ENCODE data around the gene EXD3. TPM values are rescaled to one million over a fixed set of nuclear protein-coding genes. Genes with fewer than 3 reads are reported as not detected.

The EXD3 gene
- total and polyA plus RNA-seq, 9 of the 15 experiments (the other 6 are each of a cell fraction or from before 2014, with no cell fraction given): 0.29 to 12.5 (median 3.9) TPM

- H3K9me1 ChIP-seq (ENCODE audit: control insufficient read depth, insufficient read depth, low read length): no peaks in the 10 kb centered on the region
- H4K20me1 ChIP-seq (replicated peaks; ENCODE audit: control insufficient read depth, insufficient read depth, low read length): no peaks in the 10 kb centered on the region
- peak within 1 kb of the TSS; percentile 87 for H3K27ac ChIP-seq (ENCODE audit: extremely low read depth, low read depth, low read length)
- H2AFZ ChIP-seq (ENCODE audit: low read depth, low read length): peak within 1 kb of the TSS; percentile 86
- intact Hi-C loops (cut with micrococcal nuclease): no loop called here
- POLR2A ChIA-PET: interaction anchor here (0.8 kb wide), 1 partner anchor 10 kb away, joined by 4 read pairs; no protein-coding TSS in a partner anchor
- under 1% methylated on average over 17 of the region's 62 CpGs for WGBS (ENCODE audit: insufficient coverage, low coverage, missing lambda C conversion rate)
- BruUV-seq (replicated peaks): no TSS peak
- DNase-seq (ENCODE audit: extremely low read depth in 1 of 4, low spot score in 3 of 4) (peak; percentile 93 to 100 (median 99)), FAIRE-seq (peak; percentile 87), ATAC-seq (peak; percentile 66)
- CTCF ChIA-PET (ENCODE audit: low intra/inter-chr PET ratio): no interaction called here
- H3K79me2 ChIP-seq (ENCODE audit: control insufficient read depth, insufficient read depth, low read length): peaks cover 12% of the 10 kb centered on the region
- peak within 1 kb of the TSS; percentile 68 to 97 for H3K9ac ChIP-seq (ENCODE audit: insufficient read depth in 1 of 2, low read depth in 2 of 2, low read length in 2 of 2)
- H3K9me3 ChIP-seq (replicated peaks; ENCODE audit: control insufficient read depth, insufficient read depth, low read depth, low read length): no peaks in the 10 kb centered on the region
- peak within 1 kb of the TSS; percentile 59 for H3K4me3 ChIP-seq
- in situ Hi-C loops (cut with MboI): no loop called here
- H3K4me2 ChIP-seq (ENCODE audit: insufficient read depth, low read length): peak within 1 kb of the TSS; percentile 64
- H3K36me3 ChIP-seq (ENCODE audit: control insufficient read depth, insufficient read depth, low read length): peaks cover 38% of the 10 kb centered on the region; the same call in 1 of the 3 replicates
- peaks cover 24 to 98% of the 10 kb centered on the region in 2 experiments for H3K4me1 ChIP-seq (replicated peaks in 1 of 2; ENCODE audit: control insufficient read depth in 2 of 2, insufficient read depth in 2 of 2, low read length in 2 of 2)
- no peaks in the 10 kb centered on the region for H3K27me3 ChIP-seq (ENCODE audit: control insufficient read depth in 2 of 2, insufficient read depth in 2 of 2, low read length in 2 of 2)
- TF ChIP-seq TAF15 (IDR thresholded peaks at IDR 0.05; ENCODE audit: low read depth, low read length) (no peak), SMC3 (conservative IDR thresholded peaks at IDR 0.05; ENCODE audit: insufficient read depth, low read depth, low read length) (no peak), BCOR (IDR thresholded peaks at IDR 0.05) (peak; percentile 79), NFIC (IDR thresholded peaks at IDR 0.05) (peak; percentile 44), FOXK1 (CRISPR knock-in tag; IDR thresholded peaks at IDR 0.05; ENCODE audit: borderline replicate concordance) (no peak)
- TF ChIP-seq, protein P1, sequence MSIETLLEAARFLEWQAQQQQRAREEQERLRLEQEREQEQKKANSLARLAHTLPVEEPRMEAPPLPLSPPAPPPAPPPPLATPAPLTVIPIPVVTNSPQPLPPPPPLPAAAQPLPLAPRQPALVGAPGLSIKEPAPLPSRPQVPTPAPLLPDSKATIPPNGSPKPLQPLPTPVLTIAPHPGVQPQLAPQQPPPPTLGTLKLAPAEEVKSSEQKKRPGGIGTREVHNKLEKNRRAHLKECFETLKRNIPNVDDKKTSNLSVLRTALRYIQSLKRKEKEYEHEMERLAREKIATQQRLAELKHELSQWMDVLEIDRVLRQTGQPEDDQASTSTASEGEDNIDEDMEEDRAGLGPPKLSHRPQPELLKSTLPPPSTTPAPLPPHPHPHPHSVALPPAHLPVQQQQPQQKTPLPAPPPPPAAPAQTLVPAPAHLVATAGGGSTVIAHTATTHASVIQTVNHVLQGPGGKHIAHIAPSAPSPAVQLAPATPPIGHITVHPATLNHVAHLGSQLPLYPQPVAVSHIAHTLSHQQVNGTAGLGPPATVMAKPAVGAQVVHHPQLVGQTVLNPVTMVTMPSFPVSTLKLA (conservative IDR thresholded peaks at IDR 0.05): no peak
- TF ChIP-seq, protein P2, sequence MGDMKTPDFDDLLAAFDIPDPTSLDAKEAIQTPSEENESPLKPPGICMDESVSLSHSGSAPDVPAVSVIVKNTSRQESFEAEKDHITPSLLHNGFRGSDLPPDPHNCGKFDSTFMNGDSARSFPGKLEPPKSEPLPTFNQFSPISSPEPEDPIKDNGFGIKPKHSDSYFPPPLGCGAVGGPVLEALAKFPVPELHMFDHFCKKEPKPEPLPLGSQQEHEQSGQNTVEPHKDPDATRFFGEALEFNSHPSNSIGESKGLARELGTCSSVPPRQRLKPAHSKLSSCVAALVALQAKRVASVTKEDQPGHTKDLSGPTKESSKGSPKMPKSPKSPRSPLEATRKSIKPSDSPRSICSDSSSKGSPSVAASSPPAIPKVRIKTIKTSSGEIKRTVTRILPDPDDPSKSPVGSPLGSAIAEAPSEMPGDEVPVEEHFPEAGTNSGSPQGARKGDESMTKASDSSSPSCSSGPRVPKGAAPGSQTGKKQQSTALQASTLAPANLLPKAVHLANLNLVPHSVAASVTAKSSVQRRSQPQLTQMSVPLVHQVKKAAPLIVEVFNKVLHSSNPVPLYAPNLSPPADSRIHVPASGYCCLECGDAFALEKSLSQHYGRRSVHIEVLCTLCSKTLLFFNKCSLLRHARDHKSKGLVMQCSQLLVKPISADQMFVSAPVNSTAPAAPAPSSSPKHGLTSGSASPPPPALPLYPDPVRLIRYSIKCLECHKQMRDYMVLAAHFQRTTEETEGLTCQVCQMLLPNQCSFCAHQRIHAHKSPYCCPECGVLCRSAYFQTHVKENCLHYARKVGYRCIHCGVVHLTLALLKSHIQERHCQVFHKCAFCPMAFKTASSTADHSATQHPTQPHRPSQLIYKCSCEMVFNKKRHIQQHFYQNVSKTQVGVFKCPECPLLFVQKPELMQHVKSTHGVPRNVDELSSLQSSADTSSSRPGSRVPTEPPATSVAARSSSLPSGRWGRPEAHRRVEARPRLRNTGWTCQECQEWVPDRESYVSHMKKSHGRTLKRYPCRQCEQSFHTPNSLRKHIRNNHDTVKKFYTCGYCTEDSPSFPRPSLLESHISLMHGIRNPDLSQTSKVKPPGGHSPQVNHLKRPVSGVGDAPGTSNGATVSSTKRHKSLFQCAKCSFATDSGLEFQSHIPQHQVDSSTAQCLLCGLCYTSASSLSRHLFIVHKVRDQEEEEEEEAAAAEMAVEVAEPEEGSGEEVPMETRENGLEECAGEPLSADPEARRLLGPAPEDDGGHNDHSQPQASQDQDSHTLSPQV (IDR thresholded peaks at IDR 0.05): peak; percentile 28; the same call in 1 of the 2 replicates
- TF ChIP-seq, protein P3, sequence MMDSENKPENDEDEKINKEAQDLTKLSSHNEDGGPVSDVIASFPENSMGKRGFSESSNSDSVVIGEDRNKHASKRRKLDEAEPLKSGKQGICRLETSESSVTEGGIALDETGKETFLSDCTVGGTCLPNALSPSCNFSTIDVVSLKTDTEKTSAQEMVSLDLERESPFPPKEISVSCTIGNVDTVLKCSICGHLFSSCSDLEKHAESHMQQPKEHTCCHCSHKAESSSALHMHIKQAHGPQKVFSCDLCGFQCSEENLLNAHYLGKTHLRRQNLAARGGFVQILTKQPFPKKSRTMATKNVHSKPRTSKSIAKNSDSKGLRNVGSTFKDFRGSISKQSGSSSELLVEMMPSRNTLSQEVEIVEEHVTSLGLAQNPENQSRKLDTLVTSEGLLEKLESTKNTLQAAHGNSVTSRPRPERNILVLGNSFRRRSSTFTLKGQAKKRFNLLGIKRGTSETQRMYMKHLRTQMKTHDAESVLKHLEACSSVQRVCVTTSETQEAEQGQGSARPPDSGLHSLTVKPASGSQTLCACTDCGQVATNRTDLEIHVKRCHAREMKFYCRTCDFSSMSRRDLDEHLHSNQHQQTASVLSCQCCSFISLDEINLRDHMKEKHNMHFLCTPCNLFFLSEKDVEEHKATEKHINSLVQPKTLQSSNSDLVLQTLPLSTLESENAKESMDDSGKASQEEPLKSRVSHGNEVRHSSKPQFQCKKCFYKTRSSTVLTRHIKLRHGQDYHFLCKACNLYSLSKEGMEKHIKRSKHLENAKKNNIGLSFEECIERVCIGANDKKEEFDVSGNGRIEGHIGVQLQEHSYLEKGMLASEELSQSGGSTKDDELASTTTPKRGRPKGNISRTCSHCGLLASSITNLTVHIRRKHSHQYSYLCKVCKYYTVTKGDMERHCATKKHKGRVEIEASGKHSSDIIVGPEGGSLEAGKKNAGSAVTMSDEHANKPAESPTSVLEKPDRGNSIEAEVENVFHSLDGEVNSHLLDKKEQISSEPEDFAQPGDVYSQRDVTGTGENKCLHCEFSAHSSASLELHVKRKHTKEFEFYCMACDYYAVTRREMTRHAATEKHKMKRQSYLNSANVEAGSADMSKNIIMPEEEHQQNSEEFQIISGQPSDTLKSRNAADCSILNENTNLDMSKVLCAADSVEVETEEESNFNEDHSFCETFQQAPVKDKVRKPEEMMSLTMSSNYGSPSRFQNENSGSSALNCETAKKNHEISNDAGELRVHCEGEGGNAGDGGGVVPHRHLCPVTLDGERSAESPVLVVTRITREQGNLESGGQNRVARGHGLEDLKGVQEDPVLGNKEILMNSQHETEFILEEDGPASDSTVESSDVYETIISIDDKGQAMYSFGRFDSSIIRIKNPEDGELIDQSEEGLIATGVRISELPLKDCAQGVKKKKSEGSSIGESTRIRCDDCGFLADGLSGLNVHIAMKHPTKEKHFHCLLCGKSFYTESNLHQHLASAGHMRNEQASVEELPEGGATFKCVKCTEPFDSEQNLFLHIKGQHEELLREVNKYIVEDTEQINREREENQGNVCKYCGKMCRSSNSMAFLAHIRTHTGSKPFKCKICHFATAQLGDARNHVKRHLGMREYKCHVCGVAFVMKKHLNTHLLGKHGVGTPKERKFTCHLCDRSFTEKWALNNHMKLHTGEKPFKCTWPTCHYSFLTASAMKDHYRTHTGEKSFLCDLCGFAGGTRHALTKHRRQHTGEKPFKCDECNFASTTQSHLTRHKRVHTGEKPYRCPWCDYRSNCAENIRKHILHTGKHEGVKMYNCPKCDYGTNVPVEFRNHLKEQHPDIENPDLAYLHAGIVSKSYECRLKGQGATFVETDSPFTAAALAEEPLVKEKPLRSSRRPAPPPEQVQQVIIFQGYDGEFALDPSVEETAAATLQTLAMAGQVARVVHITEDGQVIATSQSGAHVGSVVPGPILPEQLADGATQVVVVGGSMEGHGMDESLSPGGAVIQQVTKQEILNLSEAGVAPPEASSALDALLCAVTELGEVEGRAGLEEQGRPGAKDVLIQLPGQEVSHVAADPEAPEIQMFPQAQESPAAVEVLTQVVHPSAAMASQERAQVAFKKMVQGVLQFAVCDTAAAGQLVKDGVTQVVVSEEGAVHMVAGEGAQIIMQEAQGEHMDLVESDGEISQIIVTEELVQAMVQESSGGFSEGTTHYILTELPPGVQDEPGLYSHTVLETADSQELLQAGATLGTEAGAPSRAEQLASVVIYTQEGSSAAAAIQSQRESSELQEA (IDR thresholded peaks at IDR 0.05; ENCODE audit: low read depth): no peak
These were observed 36.2 kb upstream of the EXD3 start, which contains the start of gene NSMF for GRCh38 chr9:137459152-137459600. Gene NSMF, minus strand, starts transcription at chr9:137459334. Its CDS starts 232 bp downstream, at chr9:137459102.
